ENCODE measurements around the gene DPP4. TPM values are rescaled to one million over a fixed set of nuclear protein-coding genes. Genes with fewer than 3 reads are reported as not detected.

DPP4 gene
- total RNA-seq: 3.4 TPM
- long read RNA-seq, partial matches to known transcripts: 1 of 2 reads
- long read RNA-seq, other reads (novel, unspliced or antisense): 0 of 2 reads

DNA sequence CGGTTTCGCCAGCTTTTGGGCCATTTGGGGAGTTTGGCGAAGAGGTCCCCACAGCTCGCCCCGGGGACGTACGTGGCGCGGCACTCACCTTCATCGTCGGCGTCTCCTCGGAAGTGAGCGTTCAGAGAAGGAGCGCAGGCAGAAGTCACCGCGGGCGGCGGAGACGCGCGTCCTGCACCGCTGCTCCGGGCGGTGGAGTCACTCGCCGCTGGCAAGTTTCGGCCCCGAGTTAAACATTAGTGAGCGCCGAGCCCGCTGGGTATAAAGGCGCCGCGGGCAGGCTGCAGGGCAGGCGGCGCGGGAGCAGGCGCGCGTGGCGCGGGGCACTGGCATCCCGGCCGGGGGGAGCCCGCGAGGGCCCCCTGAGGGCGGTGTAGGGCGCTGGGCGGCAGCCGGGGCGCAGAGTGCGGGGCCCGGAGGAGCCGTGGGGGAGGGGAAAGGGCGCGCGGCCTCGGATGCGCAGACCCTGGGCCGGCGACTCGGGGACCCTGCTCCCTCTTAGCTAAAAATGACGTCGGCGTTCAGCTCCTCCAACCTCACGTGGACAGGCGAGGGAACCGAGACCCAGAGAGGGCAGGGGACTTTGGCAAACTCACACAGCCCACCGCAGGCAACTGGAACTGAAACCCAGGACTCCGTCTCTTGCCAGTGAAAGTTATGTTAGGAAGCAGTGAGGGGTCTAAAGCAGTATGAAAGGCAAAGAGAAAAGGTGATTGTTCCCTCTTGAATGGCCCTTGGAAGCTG lies at the start of gene DPP4:
TSS of gene DPP4 (minus strand) at position 328 of the 744 bp plus-strand sequence. CDS start at position 94, 234 bp downstream.
- no peak for DNase-seq (ENCODE audit: low spot score)
- intact Hi-C loops (cut with DNase I): loop anchor here (2.0 to 5.0 kb wide), 3 partner anchors 19 to 62 kb away; no protein-coding TSS in a partner anchor

DNA sequence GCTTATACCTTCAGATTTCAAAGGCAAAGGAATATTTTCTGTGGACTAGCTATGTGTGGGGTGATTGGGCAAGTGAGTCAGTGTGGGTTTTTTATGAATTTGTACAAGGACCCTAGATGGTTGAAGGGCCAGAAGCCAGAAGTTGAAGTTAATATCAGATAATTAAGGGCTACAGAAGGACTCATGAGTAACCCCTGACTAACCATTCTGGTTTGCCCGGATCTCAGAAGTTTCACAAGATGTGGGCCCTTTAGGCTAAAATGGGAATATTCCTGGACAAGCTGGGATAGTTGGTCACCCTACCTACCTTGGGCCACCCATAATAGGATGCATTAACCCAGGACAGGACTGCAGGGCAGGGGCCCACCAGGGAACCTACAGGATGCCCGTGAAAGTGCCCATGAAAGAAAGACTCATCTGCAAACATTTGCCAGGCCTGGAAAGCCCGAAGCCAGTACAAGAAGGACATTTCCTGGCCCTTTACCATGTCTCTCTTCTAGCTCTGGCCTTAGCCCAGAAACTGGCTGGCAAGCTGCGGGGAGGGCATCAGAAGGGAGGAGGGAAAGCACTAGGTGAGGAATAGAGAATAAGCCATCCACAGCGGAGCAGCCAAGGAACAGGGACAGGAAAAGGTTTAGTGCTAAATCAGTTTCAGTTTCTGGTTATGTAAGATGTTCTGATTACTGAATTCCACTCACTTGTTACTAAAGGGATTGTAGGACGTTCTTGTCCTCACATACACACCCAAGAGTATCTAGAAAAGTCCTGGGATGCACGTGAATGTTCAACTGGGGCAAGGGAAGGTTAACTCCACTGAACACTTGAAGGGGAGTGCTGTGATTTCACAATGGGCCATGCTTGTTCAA lies 44.4 kb upstream of the DPP4 start:
- no peak for DNase-seq (ENCODE audit: low spot score)

DNA sequence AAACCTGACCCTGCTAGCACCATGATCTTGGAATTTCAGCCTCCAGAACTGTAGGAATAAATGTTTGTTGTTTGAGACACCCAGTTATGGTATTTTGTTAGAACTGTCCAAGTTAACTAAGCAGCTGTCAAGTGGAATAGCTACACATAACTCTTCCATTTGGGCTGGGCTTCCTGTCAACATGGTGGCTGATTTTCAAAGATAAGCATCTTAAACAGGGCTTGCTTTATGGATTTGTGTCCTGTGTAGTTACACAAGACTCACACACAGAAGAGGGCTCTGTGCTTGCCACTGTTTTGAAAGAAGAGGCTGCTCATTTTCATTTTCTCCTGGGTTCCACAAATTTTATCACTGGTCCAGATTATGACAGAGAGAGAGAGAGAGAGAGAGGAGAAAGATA lies 42.3 kb upstream of the DPP4 start:
- intact Hi-C loops (cut with DNase I): loop anchor here (5.0 kb wide), 2 partner anchors 44 to 89 kb away; partner anchors contain the start of gene DPP4
- DNase-seq (ENCODE audit: low spot score): no peak

More for the DNA sequence above, 44.4 kb upstream of the DPP4 start:
- intact Hi-C loops (cut with DNase I): loop anchor here (5.0 kb wide), 2 partner anchors 46 to 91 kb away; partner anchors contain the start of gene DPP4

DNA sequence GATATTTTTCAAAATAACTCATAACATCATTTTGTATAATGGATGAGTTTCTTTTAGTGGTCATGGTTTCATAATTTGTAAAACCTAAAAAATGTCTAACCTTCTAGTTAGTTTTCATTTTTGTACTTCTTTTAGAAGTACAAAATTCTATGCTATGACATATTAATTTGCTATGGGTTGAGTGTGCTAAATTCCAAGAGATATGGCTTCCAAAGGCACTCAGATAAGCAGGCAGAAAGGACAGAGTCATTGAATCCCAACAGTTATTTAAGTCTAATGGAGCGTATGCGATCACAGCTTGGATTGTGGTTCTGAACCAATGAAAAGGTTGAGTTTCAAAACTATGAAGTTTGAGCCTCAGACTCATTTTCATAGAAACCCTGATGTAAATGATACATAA lies 41.1 kb upstream of the DPP4 start:
- intact Hi-C loops (cut with DNase I): loop anchor here (5.0 kb wide), 2 partner anchors 43 to 88 kb away; partner anchors contain the start of gene DPP4

DNA sequence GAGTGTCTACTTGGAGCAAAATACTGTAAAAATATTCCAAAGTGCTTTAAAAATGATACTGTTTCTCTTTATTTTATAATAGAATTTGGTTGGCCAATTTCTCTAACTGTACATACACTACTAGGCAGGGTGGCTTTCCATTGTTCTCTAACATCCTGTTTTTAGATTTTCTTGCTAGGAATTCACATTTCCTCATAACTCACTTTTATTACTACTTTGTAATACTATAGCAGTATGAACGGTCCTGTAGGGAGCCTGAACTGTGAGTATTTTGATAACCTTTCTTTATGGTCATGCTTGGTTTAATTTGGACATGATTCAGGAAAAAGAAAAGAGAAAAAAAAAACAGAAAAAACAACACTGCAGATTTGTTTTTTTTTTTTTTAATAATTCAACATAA lies 40.3 kb upstream of the DPP4 start:
- DNase-seq (ENCODE audit: low spot score): no peak
- intact Hi-C loops (cut with DNase I): no loop called here

More for the DNA sequence above, 41.1 kb upstream of the DPP4 start:
- no peak for DNase-seq (ENCODE audit: low spot score)

DNA sequence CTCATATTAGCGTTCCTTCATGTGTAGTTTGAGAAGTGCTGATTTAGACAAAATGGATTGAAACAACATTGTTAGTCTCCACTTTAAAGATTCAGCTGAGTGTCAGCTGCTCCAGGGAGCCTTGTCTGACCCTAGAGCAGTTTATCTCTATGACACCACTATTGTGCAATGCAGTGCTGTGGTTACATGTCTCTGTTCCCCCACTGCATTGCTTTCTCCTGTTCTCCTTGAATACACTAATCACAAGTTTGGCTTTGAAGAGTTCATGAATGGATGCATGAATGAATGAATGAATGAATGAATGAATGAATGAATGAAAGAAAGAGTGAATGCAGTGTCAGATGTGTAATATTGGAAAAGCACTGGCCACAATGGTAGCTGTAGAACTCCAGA lies 39.8 kb upstream of the DPP4 start:
- no peak for DNase-seq (ENCODE audit: low spot score)
- intact Hi-C loops (cut with DNase I): no loop called here

DNA sequence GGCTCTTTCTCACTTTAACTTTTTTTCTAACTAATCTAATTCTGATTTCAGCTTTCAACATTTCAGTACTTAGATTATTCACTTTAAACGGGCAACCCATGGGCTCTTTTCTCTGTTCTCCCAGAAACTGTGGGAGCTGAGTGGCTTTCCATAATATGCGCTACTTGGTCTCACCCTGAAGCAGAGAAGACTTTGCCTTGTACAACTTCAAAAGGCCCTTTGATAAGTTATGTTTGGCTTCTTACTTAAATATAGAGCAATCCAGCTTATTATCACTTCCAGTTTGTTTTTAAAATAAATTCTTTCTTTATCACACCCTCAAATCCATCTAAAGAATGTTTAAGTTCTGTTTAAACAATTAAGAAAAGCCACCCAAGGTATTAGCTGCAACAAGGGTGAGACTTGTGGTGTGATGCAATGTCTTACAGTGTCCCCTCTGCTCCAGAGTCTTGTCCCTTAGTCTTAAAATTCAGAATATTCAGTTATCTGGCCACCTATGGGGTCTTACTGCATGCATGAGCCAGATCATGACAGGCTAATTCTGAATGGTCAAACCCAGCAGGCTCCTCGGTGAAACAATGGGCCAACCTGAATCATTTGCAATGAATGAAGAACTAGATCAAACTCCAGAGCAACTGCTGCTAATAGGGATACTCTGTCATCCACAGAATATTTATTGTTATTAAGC lies 39.2 kb upstream of the DPP4 start:
- no peak for DNase-seq (ENCODE audit: low spot score)
- intact Hi-C loops (cut with DNase I): no loop called here

DNA sequence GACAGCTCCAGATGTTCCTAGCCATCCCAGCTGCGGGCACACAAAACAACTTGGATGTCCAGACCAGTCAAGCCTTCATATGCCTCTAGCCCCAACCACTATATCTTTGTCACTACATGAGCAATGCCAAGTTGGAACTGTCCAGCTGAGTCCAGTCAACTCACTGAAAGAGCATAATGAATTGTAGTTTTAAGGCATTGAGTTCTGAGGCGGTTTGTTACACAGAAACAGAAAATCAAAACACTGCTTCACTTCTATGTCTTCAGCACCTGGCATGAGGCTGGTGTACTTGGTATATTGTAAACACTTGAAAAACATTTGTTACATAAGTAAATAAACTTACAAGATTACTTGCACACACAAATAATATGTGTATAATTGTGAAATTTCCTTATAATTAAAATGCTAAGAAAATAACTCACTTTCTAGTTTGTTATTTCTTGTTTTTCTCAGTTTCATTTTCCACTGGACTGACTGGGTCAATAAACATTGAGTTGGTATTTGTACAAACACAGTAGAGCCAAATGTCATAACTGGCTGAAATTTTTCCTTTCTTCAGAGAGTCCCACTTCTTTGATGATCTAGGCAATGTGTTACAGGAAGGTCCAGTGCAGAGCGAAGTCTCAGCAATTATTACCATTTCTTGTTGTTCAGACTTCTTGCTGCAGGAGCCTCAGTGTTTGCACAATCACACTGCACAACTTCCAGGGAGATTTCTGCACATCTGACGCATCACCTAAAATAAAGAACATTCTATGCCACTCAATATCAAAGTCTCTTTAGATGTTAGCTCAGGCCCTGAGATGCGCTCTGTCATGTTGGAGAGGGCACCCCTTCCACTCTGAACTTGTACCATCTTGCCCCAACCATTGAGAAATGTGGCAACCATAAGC lies 38.2 kb upstream of the DPP4 start:
- intact Hi-C loops (cut with DNase I): no loop called here

DNA sequence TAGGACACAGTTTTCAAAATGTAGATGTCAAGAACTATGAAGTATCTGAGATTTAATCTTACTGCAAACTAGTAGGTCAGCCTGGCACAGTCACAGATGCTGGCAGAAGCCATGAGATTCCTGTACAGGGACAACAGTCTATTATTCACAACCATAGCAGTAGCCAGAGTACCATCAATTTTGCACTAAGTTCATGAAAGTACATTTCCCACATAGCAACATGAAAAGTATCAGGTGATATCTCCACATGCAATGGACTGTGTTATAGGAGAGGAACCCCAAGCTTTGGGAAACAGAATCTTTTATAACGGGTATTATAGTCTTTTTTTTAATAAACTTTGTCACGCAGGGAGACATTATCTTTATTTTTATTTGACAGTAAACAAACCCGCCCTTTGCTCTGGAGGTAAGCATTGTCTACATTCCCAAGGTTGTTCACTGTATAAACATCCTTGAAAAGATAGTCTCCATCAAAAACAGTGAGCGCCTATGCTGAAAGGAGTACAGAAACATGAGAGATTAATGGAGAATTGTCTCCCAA lies 33.4 kb upstream of the DPP4 start:
- intact Hi-C loops (cut with DNase I): no loop called here
- no peak for DNase-seq (ENCODE audit: low spot score)

More for the DNA sequence above, 38.2 kb upstream of the DPP4 start:
- no peak for DNase-seq (ENCODE audit: low spot score)

DNA sequence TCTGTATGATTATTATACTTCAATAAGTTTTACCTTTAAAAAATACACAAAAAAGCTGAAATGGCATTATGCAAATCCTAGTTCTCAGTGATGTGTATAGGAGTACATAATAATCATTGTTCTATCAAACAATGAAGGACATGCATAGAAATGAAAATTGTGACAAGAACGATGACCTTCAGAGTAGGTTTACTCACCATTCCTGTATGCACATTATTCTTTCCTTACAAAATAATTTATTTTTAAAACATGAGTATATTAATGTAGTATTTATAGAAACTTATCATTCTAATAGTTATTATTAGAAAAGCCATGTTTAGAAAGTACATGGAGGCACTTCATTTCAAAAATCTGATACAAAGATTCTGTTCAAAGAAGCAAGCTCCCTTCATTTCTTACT lies 32.7 kb upstream of the DPP4 start:
- intact Hi-C loops (cut with DNase I): no loop called here
- no peak for DNase-seq (ENCODE audit: low spot score)

DNA sequence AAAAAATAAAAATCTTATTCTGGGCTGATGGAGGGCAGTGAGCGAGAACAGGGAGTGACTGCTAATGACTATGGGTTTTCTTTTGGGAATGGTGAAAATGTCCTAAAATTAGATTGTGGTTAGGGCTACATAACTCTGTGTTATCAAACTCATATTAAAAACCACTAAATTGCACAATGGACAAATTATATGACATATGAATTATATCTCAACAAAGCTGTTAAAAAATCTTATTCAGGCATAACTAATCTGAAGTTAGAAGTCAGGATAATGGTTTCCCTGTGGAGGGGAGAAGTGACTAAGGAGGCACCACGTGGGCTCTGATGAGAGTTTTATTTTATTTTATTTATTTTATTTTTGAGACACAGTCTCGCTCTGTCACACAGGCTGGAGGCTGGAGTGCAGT lies 32.1 kb upstream of the DPP4 start:
- no peak for DNase-seq (ENCODE audit: low spot score)
- intact Hi-C loops (cut with DNase I): no loop called here

DNA sequence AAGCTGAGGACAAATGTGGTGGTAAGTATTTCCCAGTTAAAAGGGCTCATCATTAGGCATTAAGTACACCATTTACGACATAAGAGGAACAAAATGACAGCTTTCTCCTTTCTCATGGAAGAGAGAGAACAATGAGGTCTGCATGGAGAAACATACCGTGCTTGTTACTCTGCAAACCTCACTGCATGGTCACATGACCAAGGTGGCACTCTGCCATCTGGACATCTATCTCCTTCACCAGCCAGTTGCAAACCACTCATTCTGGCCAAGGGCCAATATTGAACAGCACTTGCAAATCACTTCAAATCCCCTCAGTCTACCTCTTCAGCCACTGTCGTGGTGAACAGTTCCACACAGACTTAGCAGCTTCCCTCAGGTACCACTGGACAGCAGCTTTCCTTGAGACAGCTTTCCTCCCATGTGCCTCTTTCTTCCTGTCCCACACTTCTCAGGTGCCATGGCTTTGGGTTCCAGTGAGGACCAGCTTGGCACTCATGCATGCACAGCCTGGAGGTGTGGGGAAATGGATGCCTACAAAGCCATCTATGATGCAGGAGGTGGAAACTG lies 29.5 kb upstream of the DPP4 start:
- intact Hi-C loops (cut with DNase I): no loop called here
- no peak for DNase-seq (ENCODE audit: low spot score)

DNA sequence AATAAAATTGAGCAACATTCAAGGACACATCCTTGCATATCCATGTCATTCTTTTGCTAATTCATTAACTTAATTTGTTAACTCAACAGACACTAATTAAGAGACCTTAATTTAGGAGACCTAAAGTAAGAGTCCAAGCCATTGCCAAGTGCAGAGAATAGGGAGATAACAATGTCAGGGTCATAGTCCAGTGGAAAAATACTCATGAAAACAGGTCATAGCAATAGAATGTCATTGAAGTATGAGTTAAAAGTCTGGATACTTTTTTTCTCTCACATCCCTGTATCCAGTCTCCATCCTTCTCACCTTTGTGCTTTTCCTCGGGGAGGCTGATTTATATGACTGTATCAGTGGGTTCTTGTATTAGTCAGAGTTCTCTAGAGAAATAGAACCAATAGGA lies 26.6 kb upstream of the DPP4 start:
- no peak for DNase-seq (ENCODE audit: low spot score)
- intact Hi-C loops (cut with DNase I): no loop called here

DNA sequence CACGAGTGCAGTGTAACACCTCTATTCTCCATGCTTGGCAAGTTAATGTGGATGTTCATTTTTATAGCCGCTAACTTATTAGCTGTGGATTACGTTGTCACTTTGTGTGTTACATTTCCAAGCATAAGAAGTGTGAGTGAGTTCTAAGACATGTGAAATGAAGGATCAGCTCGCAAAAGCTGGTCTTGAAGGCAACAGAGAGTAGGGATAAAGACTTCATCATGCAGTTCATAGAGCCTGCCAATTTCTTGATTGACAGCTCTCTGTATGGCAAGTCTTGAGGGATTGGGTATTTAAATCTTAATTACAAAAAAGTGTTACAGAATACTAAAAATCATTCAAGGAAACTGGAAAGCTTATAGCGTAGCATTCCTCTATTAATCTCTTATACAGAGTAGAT lies 25.8 kb upstream of the DPP4 start:
- no peak for DNase-seq (ENCODE audit: low spot score)
- intact Hi-C loops (cut with DNase I): no loop called here

DNA sequence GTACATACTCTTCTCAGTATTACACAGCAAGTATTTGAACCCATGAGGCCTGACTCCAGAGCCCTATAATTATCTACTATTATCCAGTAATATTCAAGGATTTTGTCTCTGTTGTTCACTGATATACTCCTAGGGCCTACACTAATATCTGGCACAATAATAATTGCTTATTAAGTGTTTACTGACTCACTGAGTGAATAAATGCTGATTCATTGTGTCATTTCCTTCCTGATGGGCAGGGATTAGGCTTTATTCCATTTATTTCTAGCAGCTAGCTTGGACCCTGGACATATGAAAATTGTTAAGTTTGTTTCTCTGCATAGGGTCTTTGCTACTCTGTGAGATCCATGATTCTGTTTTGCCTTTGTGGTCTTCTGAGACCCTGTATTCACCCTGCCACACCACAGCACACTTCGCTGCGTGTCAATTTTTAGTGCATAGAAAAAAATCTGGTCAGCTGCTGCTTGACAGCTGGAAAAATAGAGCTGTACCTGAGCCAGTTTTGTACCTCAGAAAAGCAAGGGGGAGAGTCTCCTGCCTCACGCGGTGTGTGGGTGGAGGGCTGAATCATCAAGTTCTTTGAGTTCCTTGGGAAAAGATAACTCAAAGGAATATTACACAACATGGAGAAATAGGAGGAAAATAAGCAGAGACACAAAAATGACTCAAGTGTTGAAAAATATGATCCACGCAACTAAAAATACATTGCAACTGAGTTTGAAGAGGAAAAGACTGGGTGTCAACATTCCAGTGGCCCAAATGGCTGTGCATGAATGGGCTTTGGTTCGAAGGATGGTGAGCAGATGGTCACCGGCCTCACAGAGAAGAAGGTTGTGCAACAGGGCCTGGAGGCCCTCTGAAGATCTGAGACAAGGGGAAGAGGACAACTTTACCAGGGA lies 18.9 kb upstream of the DPP4 start:
- intact Hi-C loops (cut with DNase I): loop anchor here (2.0 kb wide), 1 partner anchor 18 kb away; the partner anchor contains the start of gene DPP4

DNA sequence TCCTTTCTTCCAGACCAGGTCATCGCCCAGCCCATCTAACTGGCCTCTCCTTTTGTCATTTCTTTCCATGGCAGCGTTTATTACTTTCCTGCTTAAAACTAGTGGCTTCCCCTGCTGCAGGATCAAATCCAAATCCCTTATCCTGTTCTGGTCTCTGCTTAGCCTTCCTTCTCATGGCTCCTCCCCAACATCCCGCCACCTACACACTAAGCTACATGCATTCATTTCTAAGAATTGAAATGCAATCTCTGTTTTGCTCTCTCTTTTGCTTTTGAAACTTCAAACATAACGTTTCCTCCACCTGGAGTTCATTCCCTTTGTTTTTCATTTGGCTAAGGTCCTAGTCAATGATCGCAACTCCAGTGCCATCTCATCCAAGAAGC lies 18.0 kb upstream of the DPP4 start:
- intact Hi-C loops (cut with DNase I): loop anchor here (2.0 kb wide), 1 partner anchor 17 kb away; the partner anchor contains the start of gene DPP4
- no peak for DNase-seq (ENCODE audit: low spot score)

More for the DNA sequence above, 18.9 kb upstream of the DPP4 start:
- no peak for DNase-seq (ENCODE audit: low spot score)

Measured in cardiac septum (tissue), 1 donor.